Liver (tissue), 9 donors: ENCODE data around the gene HTR1E. TPM values are rescaled to one million over a fixed set of nuclear protein-coding genes. Genes with fewer than 3 reads are reported as not detected.

Experiments
- DNase-seq: peaks from one replicate; pipeline ENCODE4 v3.0.0-alpha.2; 2017; ENCODE audit warnings: low spot score
- H3K27ac ChIP-seq, 2 donors: one replicate each; pipeline ENCODE4 v1.7.0; 2013; ENCODE audit warnings: inconsistent platforms in 2 of 2, low read length in 2 of 2, control low read depth in 1 of 2, low read depth in 1 of 2, mild to moderate bottlenecking in 1 of 2
- H3K27me3 ChIP-seq, 4 donors: one replicate each; pipeline versions ENCODE4 v1.6.1 to v1.7.0; 2013; ENCODE audit warnings: low read length in 3 of 4, inconsistent platforms in 1 of 4, mild to moderate bottlenecking in 1 of 4, moderate library complexity in 1 of 4; ENCODE audit not compliant: control insufficient read depth in 4 of 4, insufficient read depth in 4 of 4
- H3K36me3 ChIP-seq, 4 donors: one replicate each; pipeline versions ENCODE4 v1.6.1 to v1.7.0; 2013; ENCODE audit warnings: low read length in 3 of 4, mild to moderate bottlenecking in 3 of 4, low read depth in 1 of 4, moderate library complexity in 1 of 4; ENCODE audit not compliant: control insufficient read depth in 4 of 4, insufficient read depth in 3 of 4
- H3K4me1 ChIP-seq, 4 donors: one replicate each; pipeline versions ENCODE4 v1.6.1 to v1.7.0; 2013; ENCODE audit warnings: low read length in 3 of 4, mild to moderate bottlenecking in 3 of 4, moderate library complexity in 1 of 4; ENCODE audit not compliant: control insufficient read depth in 4 of 4, insufficient read depth in 4 of 4
- H3K4me3 ChIP-seq, 3 donors: one replicate each; pipeline versions ENCODE4 v1.6.1 to v1.7.0; 2013; ENCODE audit warnings: low read length in 3 of 3, control low read depth in 1 of 3, low read depth in 1 of 3, mild to moderate bottlenecking in 1 of 3
- H3K9ac ChIP-seq, 2 donors: one replicate each; pipeline ENCODE4 v1.7.0; 2013; ENCODE audit warnings: low read length in 2 of 2, mild to moderate bottlenecking in 2 of 2, moderate library complexity in 2 of 2, control low read depth in 1 of 2, low read depth in 1 of 2
- H3K9me3 ChIP-seq, 4 donors: one replicate each; pipeline versions ENCODE4 v1.6.1 to v1.7.0; 2013; ENCODE audit warnings: low read length in 3 of 4; ENCODE audit not compliant: control insufficient read depth in 4 of 4
- ATF3 ChIP-seq: IDR thresholded peaks from 2 replicates; pipeline ENCODE4 v1.6.1; 2016; ENCODE audit warnings: antibody characterized with exemption
- EGR1 ChIP-seq, 2 donors: IDR thresholded peaks; 2 replicates each; pipeline ENCODE4 v1.6.1; 2016 to 2018; ENCODE audit warnings: antibody characterized with exemption in 2 of 2, low read depth in 2 of 2
- FOXA1 ChIP-seq: IDR thresholded peaks from 2 replicates; pipeline ENCODE4 v1.6.1; 2016; ENCODE audit warnings: antibody characterized with exemption
- FOXA2 ChIP-seq: IDR thresholded peaks from 2 replicates; pipeline ENCODE4 v1.6.1; 2016; ENCODE audit warnings: antibody characterized with exemption
- GABPA ChIP-seq, 2 donors: IDR thresholded peaks in 1 of 2; conservative IDR thresholded peaks in 1 of 2; 2 replicates each; pipeline ENCODE4 v1.6.1; 2016; ENCODE audit warnings: antibody characterized with exemption in 2 of 2, mild to moderate bottlenecking in 1 of 2, moderate library complexity in 1 of 2
- HNF4A ChIP-seq, 2 donors: conservative IDR thresholded peaks; 2 replicates each; pipeline ENCODE4 v1.6.1; 2016; ENCODE audit warnings: antibody characterized with exemption in 2 of 2, mild to moderate bottlenecking in 2 of 2
- JUND ChIP-seq, 2 donors: IDR thresholded peaks; 2 replicates each; pipeline ENCODE4 v1.6.1; 2016; ENCODE audit warnings: antibody characterized with exemption in 2 of 2
- MAX ChIP-seq: IDR thresholded peaks from 2 replicates; pipeline ENCODE4 v1.6.1; 2016; ENCODE audit warnings: antibody characterized with exemption
- NR2F2 ChIP-seq: IDR thresholded peaks from 2 replicates; pipeline ENCODE4 v1.6.1; 2016; ENCODE audit warnings: antibody characterized with exemption
- RAD21 ChIP-seq, 2 donors: IDR thresholded peaks; 2 replicates each; pipeline ENCODE4 v1.6.1; 2016; ENCODE audit warnings: antibody characterized with exemption in 2 of 2, mild to moderate bottlenecking in 2 of 2
- REST ChIP-seq: IDR thresholded peaks from 2 replicates; pipeline ENCODE4 v1.6.1; 2016; ENCODE audit warnings: antibody characterized with exemption, mild to moderate bottlenecking
- RXRA ChIP-seq, 2 donors: IDR thresholded peaks; 2 replicates each; pipeline ENCODE4 v1.6.1; 2017 to 2018; ENCODE audit warnings: antibody characterized with exemption in 2 of 2, mild to moderate bottlenecking in 1 of 2
- YY1 ChIP-seq: IDR thresholded peaks from 2 replicates; pipeline ENCODE4 v1.6.1; 2016; ENCODE audit warnings: antibody characterized with exemption, mild to moderate bottlenecking
- WGBS: extraction: QIAGEN DNeasy Blood & Tissue Kit; methylation state at CpG from one replicate; pipeline ENCODE4 v1.1.7; 2013; 5-methylcytosine and 5-hydroxymethylcytosine counted together
- polyA plus RNA-seq, 2 donors: library from polyadenylated mRNA; stranded (reverse) in 1 of 2; unstranded in 1 of 2; fragments of 200-250 nt in 1 of 2; fragments of >200 nt in 1 of 2; fragmentation: Nextera tagmentation in 1 of 2; extraction: Ambion mirVana in 1 of 2; gene quantifications; one replicate each; pipeline versions ENCODE4 v1.2.1 to v1.2.3, GENCODE V29; 2013 to 2015
- total RNA-seq, 2 donors: library from RNA; depleted of rRNA; stranded (reverse); fragments of >200 nt; gene quantifications; one replicate each; pipeline ENCODE4 v1.2.3, GENCODE V29; 2014
- TF ChIP-seq, protein P1 (sequence below): fragments of 150-350 bp; IDR thresholded peaks from 2 replicates; pipeline ENCODE4 v1.5.1; 2017; ENCODE audit warnings: improper control_type of control experiment, low read depth, low read length; ENCODE audit not compliant: missing input control
- donor health status: healthy.
- donor health status: healthy.
- donor health status: healthy.
- donor health status: healthy.
- donor health status: healthy.

HTR1E gene
- total and polyA plus RNA-seq, 4 donors: not detected

DNA sequence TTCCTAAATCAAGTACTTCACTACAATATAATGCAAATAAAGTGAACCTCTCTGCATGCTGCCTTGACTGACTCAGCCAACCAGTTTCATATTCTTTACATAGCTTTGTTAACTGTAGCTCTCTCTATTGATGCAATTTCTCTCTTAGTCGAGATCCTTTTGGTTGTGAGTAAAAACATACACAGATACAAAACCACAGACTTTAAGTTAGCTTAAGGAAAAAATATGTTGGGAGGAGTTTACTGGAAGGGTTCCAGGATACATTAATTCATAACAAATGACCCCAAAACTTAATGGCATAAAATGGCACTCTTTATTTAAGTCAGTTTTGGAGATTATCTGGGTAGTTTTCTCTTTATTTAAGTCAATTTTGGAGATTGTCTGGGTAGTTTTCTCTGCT lies 15.7 kb downstream of the HTR1E start:
- 61% methylated on average over 1 of the region's 1 CpG for WGBS
- H3K27ac ChIP-seq: no peak overlapping the region
- no peaks in the 10 kb centered on the region for H3K36me3 ChIP-seq
- no peaks in the 10 kb centered on the region for H3K27me3 ChIP-seq
- no peaks in the 10 kb centered on the region for H3K9me3 ChIP-seq
- no peaks in the 10 kb centered on the region for H3K4me1 ChIP-seq
- H3K4me3 ChIP-seq: no peak overlapping the region
- TF ChIP-seq, protein P1, sequence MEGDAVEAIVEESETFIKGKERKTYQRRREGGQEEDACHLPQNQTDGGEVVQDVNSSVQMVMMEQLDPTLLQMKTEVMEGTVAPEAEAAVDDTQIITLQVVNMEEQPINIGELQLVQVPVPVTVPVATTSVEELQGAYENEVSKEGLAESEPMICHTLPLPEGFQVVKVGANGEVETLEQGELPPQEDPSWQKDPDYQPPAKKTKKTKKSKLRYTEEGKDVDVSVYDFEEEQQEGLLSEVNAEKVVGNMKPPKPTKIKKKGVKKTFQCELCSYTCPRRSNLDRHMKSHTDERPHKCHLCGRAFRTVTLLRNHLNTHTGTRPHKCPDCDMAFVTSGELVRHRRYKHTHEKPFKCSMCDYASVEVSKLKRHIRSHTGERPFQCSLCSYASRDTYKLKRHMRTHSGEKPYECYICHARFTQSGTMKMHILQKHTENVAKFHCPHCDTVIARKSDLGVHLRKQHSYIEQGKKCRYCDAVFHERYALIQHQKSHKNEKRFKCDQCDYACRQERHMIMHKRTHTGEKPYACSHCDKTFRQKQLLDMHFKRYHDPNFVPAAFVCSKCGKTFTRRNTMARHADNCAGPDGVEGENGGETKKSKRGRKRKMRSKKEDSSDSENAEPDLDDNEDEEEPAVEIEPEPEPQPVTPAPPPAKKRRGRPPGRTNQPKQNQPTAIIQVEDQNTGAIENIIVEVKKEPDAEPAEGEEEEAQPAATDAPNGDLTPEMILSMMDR: no peak
- TF ChIP-seq HNF4A (conservative IDR thresholded peaks at IDR 0.05) (no peak), FOXA2 (no peak), GABPA (IDR thresholded peaks at IDR 0.05 in 1 of 2, conservative IDR thresholded peaks at IDR 0.05 in 1 of 2) (no peak), FOXA1 (no peak), RXRA (IDR thresholded peaks at IDR 0.05) (no peak), YY1 (no peak), JUND (IDR thresholded peaks at IDR 0.05) (no peak), ATF3 (no peak), MAX (no peak), REST (no peak), RAD21 (IDR thresholded peaks at IDR 0.05) (no peak), NR2F2 (no peak)
- DNase-seq: no peak
- H3K9ac ChIP-seq: no peak overlapping the region

DNA sequence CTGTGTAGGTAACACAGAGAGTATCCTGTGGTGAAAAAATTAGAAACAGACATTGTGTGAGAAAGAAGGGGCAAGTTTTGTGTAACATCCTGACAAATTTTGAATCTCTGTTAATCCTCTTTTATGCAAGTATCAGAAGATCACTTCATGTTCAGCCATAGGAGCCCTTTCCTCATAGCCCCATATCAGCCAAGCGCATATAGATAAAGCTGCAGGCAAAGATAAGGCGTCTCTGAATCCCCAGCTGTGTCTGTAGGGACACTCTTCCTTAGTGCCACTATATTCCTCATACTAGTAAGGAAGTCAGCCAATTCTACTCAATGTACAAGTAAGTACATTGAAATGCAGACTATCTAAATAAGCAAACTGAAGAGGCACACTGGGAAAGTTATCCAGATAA lies 22.3 kb downstream of the HTR1E start:
- no peaks in the 10 kb centered on the region for H3K4me1 ChIP-seq
- no peak for DNase-seq
- 78% methylated on average over 2 of the region's 2 CpGs for WGBS
- H3K36me3 ChIP-seq: no peaks in the 10 kb centered on the region
- H3K9me3 ChIP-seq: no peaks in the 10 kb centered on the region
- no peak overlapping the region for H3K9ac ChIP-seq
- H3K27me3 ChIP-seq: no peaks in the 10 kb centered on the region
- no peak overlapping the region for H3K4me3 ChIP-seq
- TF ChIP-seq FOXA1: no peak
- no peak for TF ChIP-seq MAX
- no peak for TF ChIP-seq EGR1 (IDR thresholded peaks at IDR 0.05; ENCODE audit: low read depth in 2 of 2)
- TF ChIP-seq REST: no peak
- H3K27ac ChIP-seq: no peak overlapping the region
